Activated CD8-positive, alpha-beta memory T cell treated with anti-CD3 and anti-CD28 coated beads, Interleukin-2, amount 10 ng/mL, durations not matched to agents 7 days and 5 days (primary cell): ENCODE results near the gene AGPAT4. TPM values are rescaled to one million over a fixed set of nuclear protein-coding genes. Genes with fewer than 3 reads are reported as not detected.

Experiments used
- ATAC-seq: fragments of 150-1000 bp; cut with Tn5 transposase; one replicate; pipeline ENCODE4 v1.10.0; 2021; ENCODE audit warnings: moderate library complexity
- CTCF ChIA-PET: fragments of 350-600 bp; sonication (Branson Sonifier 250); formaldehyde crosslinking; loops from one replicate; lab custom pipeline; 2021; ENCODE audit warnings: antibody characterized with exemption; lab: Charles Lee
- DNase-seq: peaks from one replicate; pipeline ENCODE4 v3.0.0-alpha.2; 2020
- H3K27ac Mint-ChIP-seq: one replicate; pipeline ENCODE4 v1.8.0; 2021; ENCODE audit warnings: mild to moderate bottlenecking, mixed read lengths
- H3K27me3 Mint-ChIP-seq: one replicate; pipeline ENCODE4 v1.8.0; 2021; ENCODE audit warnings: mixed read lengths
- H3K36me3 Mint-ChIP-seq: one replicate; pipeline ENCODE4 v1.8.0; 2021; ENCODE audit warnings: mild to moderate bottlenecking, mixed read lengths
- H3K4me1 Mint-ChIP-seq: one replicate; pipeline ENCODE4 v1.8.0; 2021; ENCODE audit warnings: mixed read lengths
- H3K4me3 Mint-ChIP-seq: one replicate; pipeline ENCODE4 v1.8.0; 2021; ENCODE audit warnings: mild to moderate bottlenecking, moderate library complexity, mixed read lengths
- H3K9me3 Mint-ChIP-seq: one replicate; pipeline ENCODE4 v1.8.0; 2022; ENCODE audit warnings: low read depth, mixed read lengths
- total RNA-seq, 2 experiments: library from RNA; stranded (reverse); gene quantifications; one replicate each; pipeline ENCODE4 v1.2.3, GENCODE V29; 2021

The AGPAT4 gene
- total RNA-seq, 2 experiments from 2014 or later: 3.1 to 4.1 TPM

DNA sequence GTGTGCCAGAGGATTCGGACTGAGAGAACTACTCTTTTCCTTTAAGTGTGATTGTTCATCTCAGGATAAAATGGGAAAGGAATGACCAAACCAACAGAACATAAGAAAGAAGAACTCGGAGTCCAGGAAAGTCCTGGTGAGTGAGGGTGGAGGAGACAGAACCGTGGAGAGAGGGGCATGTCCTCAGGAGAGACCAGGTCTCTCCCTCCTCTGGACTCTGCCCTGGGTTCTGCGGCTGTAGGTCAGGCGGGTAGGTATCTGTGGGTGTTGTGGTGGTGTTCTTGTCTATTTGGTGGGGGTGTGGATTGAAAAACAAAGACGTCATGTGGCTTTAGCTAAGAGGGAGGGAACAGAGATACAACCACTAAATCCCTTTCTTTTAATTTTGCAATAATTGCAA is 29.1 kb upstream of the AGPAT4 start:
- CTCF ChIA-PET: no interaction called here
- Mint-ChIP-seq H3K4me1 (no peaks in the 10 kb centered on the region), H3K27me3 (no peaks in the 10 kb centered on the region), H3K9me3 (no peaks in the 10 kb centered on the region), H3K27ac (no peak overlapping the region), H3K4me3 (no peak overlapping the region), H3K36me3 (no peaks in the 10 kb centered on the region)
- no peak for DNase-seq
- no peak for ATAC-seq

DNA sequence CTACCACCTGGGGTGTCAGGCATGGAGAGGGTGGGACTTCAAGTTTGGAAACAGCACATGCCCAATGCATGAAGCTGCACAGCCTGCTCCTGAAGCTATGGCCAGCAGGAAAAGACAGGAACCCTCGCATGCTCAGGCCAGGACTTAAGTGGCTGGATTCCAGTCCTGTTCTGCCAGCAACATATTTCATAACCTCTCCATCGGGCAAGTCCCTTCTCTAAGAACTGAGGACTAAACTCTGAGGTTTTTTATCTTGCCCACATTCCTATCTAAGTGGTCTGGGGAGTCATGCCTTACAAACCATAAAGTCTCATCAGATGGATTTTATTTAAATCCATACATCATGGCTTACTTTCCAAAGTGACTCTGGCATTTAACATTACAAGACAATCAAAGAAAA is 27.5 kb upstream of the AGPAT4 start:
- CTCF ChIA-PET: no interaction called here
- no peak overlapping the region for H3K27ac Mint-ChIP-seq
- no peaks in the 10 kb centered on the region for H3K36me3 Mint-ChIP-seq
- ATAC-seq: no peak
- no peak for DNase-seq
- H3K4me1 Mint-ChIP-seq: no peaks in the 10 kb centered on the region
- H3K27me3 Mint-ChIP-seq: no peaks in the 10 kb centered on the region
- no peak overlapping the region for H3K4me3 Mint-ChIP-seq
- H3K9me3 Mint-ChIP-seq: no peaks in the 10 kb centered on the region

GRCh38 chr6:161300823-161301222 is 27.0 kb upstream of the AGPAT4 start:
- CTCF ChIA-PET: no interaction called here

DNA sequence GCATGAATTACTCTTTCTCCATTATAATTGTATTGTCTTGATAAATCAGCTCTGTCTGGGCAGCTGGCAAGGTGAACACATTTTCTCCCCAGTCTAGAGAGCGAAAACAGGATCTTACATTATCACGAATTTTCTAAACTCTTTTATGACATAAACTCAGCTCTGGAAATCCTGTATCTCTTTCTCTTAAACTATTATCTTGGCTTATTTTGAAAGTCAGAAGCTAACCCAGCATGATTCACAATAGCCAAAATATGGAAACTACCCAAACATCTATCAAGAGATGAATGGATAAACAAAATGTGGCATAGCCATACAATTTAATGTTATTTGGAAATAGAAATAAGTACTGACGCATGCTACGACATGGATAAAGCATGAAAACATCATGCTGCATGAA is 25.9 kb upstream of the AGPAT4 start:
- CTCF ChIA-PET: no interaction called here
- ATAC-seq (no peak), DNase-seq (no peak)
- Mint-ChIP-seq H3K27me3 (peaks cover 2% of the 10 kb centered on the region), H3K4me3 (no peak overlapping the region), H3K27ac (no peak overlapping the region), H3K4me1 (no peaks in the 10 kb centered on the region), H3K36me3 (no peaks in the 10 kb centered on the region), H3K9me3 (no peaks in the 10 kb centered on the region)

More at GRCh38 chr6:161300823-161301222, 27.0 kb upstream of the AGPAT4 start:
- Mint-ChIP-seq H3K4me3 (no peak overlapping the region), H3K9me3 (no peaks in the 10 kb centered on the region), H3K27ac (no peak overlapping the region), H3K36me3 (no peaks in the 10 kb centered on the region), H3K27me3 (peaks cover under 1% of the 10 kb centered on the region), H3K4me1 (no peaks in the 10 kb centered on the region)
- ATAC-seq: no peak
- DNase-seq: no peak

DNA sequence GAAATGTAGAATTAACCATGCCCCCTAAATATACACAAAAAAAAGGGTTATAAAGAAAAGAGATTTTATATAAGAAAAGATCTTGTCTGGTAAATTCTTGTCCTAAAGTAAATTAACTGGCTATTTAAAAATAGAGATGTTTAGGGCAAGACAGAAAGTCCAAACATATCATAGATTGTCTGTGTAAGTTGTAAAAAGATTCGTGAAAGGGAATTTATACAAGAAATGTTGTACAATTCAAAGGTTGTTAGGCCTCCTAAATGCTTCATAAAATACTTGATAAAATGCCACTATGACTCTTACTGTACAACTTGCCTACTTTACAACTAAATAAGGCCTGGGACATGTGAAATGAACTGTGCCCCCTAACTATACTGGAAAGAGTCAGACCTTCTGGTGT is 21.9 kb upstream of the AGPAT4 start:
- CTCF ChIA-PET: no interaction called here
- Mint-ChIP-seq H3K4me1 (no peaks in the 10 kb centered on the region), H3K27ac (no peak overlapping the region), H3K4me3 (no peak overlapping the region), H3K36me3 (no peaks in the 10 kb centered on the region), H3K9me3 (no peaks in the 10 kb centered on the region), H3K27me3 (peaks cover 2% of the 10 kb centered on the region)
- DNase-seq: no peak
- no peak for ATAC-seq

- no peak overlapping the region for H3K27ac Mint-ChIP-seq
- H3K4me1 Mint-ChIP-seq: no peaks in the 10 kb centered on the region
- DNase-seq (no peak), ATAC-seq (no peak)
- no peaks in the 10 kb centered on the region for H3K9me3 Mint-ChIP-seq
- no peak overlapping the region for H3K4me3 Mint-ChIP-seq
- peaks cover 2% of the 10 kb centered on the region for H3K27me3 Mint-ChIP-seq
- CTCF ChIA-PET: no interaction called here
- H3K36me3 Mint-ChIP-seq: no peaks in the 10 kb centered on the region
Observed at GRCh38 chr6:161292650-161293281, 18.9 kb upstream of the AGPAT4 start.

DNA sequence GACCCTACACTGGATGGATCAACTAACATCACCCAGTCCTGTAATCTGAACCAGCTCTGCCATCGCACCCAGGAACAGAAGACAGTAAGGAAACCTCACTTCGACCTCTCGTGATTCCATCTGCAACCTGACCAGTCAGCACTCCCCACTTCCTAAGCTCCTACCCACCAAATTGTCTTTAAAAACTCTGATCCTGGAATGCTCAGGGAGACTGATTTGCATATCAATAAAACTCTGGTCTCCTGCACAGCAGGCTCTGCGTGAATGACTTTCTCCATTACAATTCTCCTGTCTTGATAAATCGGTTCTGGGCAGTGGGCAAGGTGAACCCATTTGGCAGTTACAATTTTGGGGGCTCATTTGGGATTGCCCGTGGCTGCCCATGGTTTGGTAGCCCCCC is 18.3 kb upstream of the AGPAT4 start:
- no peaks in the 10 kb centered on the region for H3K36me3 Mint-ChIP-seq
- DNase-seq (no peak), ATAC-seq (no peak)
- no peak overlapping the region for H3K27ac Mint-ChIP-seq
- H3K4me3 Mint-ChIP-seq: no peak overlapping the region
- H3K27me3 Mint-ChIP-seq: peaks cover 4% of the 10 kb centered on the region
- CTCF ChIA-PET: no interaction called here
- H3K4me1 Mint-ChIP-seq: no peaks in the 10 kb centered on the region
- no peaks in the 10 kb centered on the region for H3K9me3 Mint-ChIP-seq

- no peak for ATAC-seq
- CTCF ChIA-PET: no interaction called here
- Mint-ChIP-seq H3K4me3 (no peak overlapping the region), H3K36me3 (no peaks in the 10 kb centered on the region), H3K27ac (no peak overlapping the region), H3K27me3 (peaks cover 5% of the 10 kb centered on the region), H3K9me3 (no peaks in the 10 kb centered on the region), H3K4me1 (no peaks in the 10 kb centered on the region)
- no peak for DNase-seq
Observed at GRCh38 chr6:161290751-161291150, 16.9 kb upstream of the AGPAT4 start.

- CTCF ChIA-PET: no interaction called here
- Mint-ChIP-seq H3K9me3 (no peaks in the 10 kb centered on the region), H3K36me3 (peaks cover 2% of the 10 kb centered on the region), H3K4me1 (peaks cover 8% of the 10 kb centered on the region), H3K27me3 (peaks cover 19% of the 10 kb centered on the region), H3K27ac (no peak overlapping the region), H3K4me3 (no peak overlapping the region)
- ATAC-seq: no peak
- no peak for DNase-seq
Observed at GRCh38 chr6:161284653-161285052, 10.8 kb upstream of the AGPAT4 start.

DNA sequence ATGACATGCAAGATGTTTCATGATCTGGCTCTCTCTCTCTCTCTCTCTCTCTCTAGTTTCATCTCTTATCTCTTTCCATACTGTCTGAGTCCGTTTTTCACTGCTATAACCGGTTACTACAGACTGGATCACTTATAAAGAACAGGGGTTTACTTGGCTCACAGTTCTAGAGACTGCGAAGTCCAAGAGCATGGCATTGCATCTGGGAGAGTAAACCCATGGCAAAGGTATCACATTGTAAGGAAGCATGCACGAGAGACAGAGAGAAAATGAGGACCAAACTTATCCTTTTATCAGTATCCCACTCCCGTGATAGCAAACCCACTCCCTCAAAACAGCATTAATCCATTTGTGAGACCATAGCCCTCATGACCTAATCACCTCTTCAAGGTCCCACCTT is 7.2 kb upstream of the AGPAT4 start:
- peaks cover 23% of the 10 kb centered on the region for H3K27me3 Mint-ChIP-seq
- peaks cover 2% of the 10 kb centered on the region for H3K36me3 Mint-ChIP-seq
- H3K4me3 Mint-ChIP-seq: no peak overlapping the region
- H3K9me3 Mint-ChIP-seq: no peaks in the 10 kb centered on the region
- H3K27ac Mint-ChIP-seq: no peak overlapping the region
- CTCF ChIA-PET: no interaction called here
- ATAC-seq (no peak), DNase-seq (no peak)
- peaks cover 8% of the 10 kb centered on the region for H3K4me1 Mint-ChIP-seq

DNA sequence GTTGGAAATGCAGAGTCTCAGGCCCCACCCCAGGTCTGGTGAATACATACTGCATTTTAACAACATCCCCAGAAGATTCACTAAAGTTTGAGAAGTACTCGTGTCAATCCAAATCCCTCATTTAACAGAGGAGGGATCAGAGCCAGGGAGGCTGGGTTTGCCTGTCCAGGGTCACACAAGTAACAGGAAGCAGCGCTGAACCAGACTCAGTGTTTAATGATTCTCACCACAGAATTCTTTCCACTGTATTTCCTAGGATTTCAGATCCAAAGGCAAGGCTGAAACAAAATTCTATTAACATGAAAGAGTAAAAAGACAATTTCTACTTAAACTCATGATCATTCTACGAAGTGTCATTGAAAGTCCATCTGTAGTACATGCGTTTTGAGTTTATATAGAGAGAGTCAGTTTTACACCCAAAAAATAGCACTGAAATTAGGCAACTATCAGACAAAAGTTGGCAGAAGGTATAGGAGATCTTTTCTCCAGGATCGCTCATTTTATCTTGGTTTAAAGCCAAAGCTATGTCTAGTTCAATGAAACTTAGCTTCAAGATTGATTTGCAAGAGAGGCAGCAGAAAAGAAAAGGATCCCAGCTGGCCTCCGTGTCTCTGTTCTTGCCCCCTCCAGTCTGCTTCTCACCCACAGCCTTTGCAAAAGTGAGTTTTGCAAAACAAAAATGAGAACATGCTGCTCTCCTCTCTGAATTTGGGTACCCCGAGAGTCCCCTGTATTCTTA is 6.0 kb upstream of the AGPAT4 start:
- H3K4me3 Mint-ChIP-seq: no peak overlapping the region
- peaks cover 23% of the 10 kb centered on the region for H3K27me3 Mint-ChIP-seq
- no peaks in the 10 kb centered on the region for H3K9me3 Mint-ChIP-seq
- DNase-seq (no peak), ATAC-seq (no peak)
- peaks cover 4% of the 10 kb centered on the region for H3K36me3 Mint-ChIP-seq
- CTCF ChIA-PET: no interaction called here
- H3K4me1 Mint-ChIP-seq: peaks cover 7% of the 10 kb centered on the region
- no peak overlapping the region for H3K27ac Mint-ChIP-seq

GRCh38 chr6:161276605-161277155 is 2.8 kb upstream of the AGPAT4 start:
- DNase-seq (no peak), ATAC-seq (no peak)
- Mint-ChIP-seq H3K36me3 (peaks cover 4% of the 10 kb centered on the region), H3K4me1 (peaks cover 19% of the 10 kb centered on the region), H3K9me3 (no peaks in the 10 kb centered on the region), H3K27ac (no peak overlapping the region), H3K27me3 (peaks cover 26% of the 10 kb centered on the region), H3K4me3 (no peak overlapping the region)
- CTCF ChIA-PET: no interaction called here

- H3K27ac Mint-ChIP-seq: no peak overlapping the region
- CTCF ChIA-PET: interaction anchor here (1.1 to 2.7 kb wide), 2 partner anchors 96 to 283 kb away, joined by 4 to 10 read pairs; partner anchors contain the start of gene MAP3K4
Observed at GRCh38 chr6:161274898-161275297, 1.0 kb upstream of the AGPAT4 start.

GRCh38 chr6:161274488-161274858 is 612 bp upstream of the AGPAT4 start:
- Mint-ChIP-seq H3K9me3 (no peaks in the 10 kb centered on the region), H3K36me3 (peaks cover 2% of the 10 kb centered on the region), H3K4me3 (peak overlapping the region; percentile 78), H3K27me3 (peaks cover 11% of the 10 kb centered on the region), H3K27ac (peak overlapping the region; percentile 91), H3K4me1 (peaks cover 19% of the 10 kb centered on the region)
- ATAC-seq (no peak), DNase-seq (no peak)
- CTCF ChIA-PET: interaction anchor here (1.1 to 2.7 kb wide), 3 partner anchors 97 to 283 kb away, joined by 3 to 10 read pairs (median 4); partner anchors contain the start of gene MAP3K4

More at GRCh38 chr6:161274898-161275297, 1.0 kb upstream of the AGPAT4 start:
- H3K27me3 Mint-ChIP-seq: peaks cover 11% of the 10 kb centered on the region
- no peak for ATAC-seq
- DNase-seq: no peak
- H3K9me3 Mint-ChIP-seq: no peaks in the 10 kb centered on the region
- peaks cover 2% of the 10 kb centered on the region for H3K36me3 Mint-ChIP-seq
- H3K4me3 Mint-ChIP-seq: no peak overlapping the region
- H3K4me1 Mint-ChIP-seq: peaks cover 19% of the 10 kb centered on the region
